Naive B cell (primary cell): ENCODE data around the gene ASIC5. TPM values are rescaled to one million over a fixed set of nuclear protein-coding genes. Genes with fewer than 3 reads are reported as not detected.
"Not testable (repeated sequence)": the region's sequence is repeated elsewhere in the genome, so short reads cannot be mapped to it uniquely, and the experiment has no call there.

Source experiments
- ATAC-seq, 2 donors: fragments of 150-1000 bp; cut with Tn5 transposase; 2 replicates each; pipeline ENCODE4 v1.10.0; 2021; ENCODE audit warnings: low read depth in 2 of 2, mild to moderate bottlenecking in 2 of 2, moderate library complexity in 2 of 2
- DNase-seq: peaks from one replicate; pipeline ENCODE4 v3.0.0; 2022
- H3K27ac Mint-ChIP-seq, 6 donors: one replicate each; pipeline ENCODE4 v1.8.0; 2020 to 2022; ENCODE audit warnings: mild to moderate bottlenecking in 6 of 6, mixed read lengths in 6 of 6, moderate library complexity in 5 of 6, inconsistent platforms in 2 of 6
- H3K27me3 Mint-ChIP-seq, 3 donors: one replicate each; pipeline ENCODE4 v1.8.0; 2021 to 2022; ENCODE audit warnings: mixed read lengths in 3 of 3, mild to moderate bottlenecking in 1 of 3
- H3K36me3 Mint-ChIP-seq, 2 donors: one replicate each; pipeline ENCODE4 v1.8.0; 2020 to 2022; ENCODE audit warnings: mixed read lengths in 2 of 2, inconsistent platforms in 1 of 2, mild to moderate bottlenecking in 1 of 2
- H3K4me1 Mint-ChIP-seq, 3 donors: one replicate each; pipeline ENCODE4 v1.8.0; 2020 to 2022; ENCODE audit warnings: mixed read lengths in 3 of 3, inconsistent platforms in 1 of 3, mild to moderate bottlenecking in 1 of 3, moderate library complexity in 1 of 3
- H3K4me3 Mint-ChIP-seq, 8 donors: one replicate each; pipeline ENCODE4 v1.8.0; 2020 to 2022; ENCODE audit warnings: mild to moderate bottlenecking in 8 of 8, mixed read lengths in 8 of 8, moderate library complexity in 8 of 8, inconsistent platforms in 2 of 8
- H3K9me3 Mint-ChIP-seq, 7 donors: one replicate each; pipeline ENCODE4 v1.8.0; 2020 to 2022; ENCODE audit warnings: mixed read lengths in 7 of 7, mild to moderate bottlenecking in 5 of 7, inconsistent platforms in 2 of 7, moderate library complexity in 1 of 7
- polyA plus RNA-seq, 6 donors: library from polyadenylated mRNA; unstranded; fragments of 300-500 nt; fragmentation: Illumina TruSeq; gene quantifications; one replicate each; pipeline ENCODE4 v1.2.3, GENCODE V29; 2021; ENCODE audit warnings: low read depth in 6 of 6

Gene ASIC5
- polyA plus RNA-seq, 6 donors from 2014 or later: not detected

GRCh38 chr4:155898371-155898770, 32.3 kb upstream of the ASIC5 start:
- not testable (repeated sequence) for H3K27me3 Mint-ChIP-seq, H3K4me3 Mint-ChIP-seq, H3K36me3 Mint-ChIP-seq, ATAC-seq, DNase-seq, H3K4me1 Mint-ChIP-seq, H3K27ac Mint-ChIP-seq
- H3K9me3 Mint-ChIP-seq: peaks cover 5 to 19% (median 13%) of the 10 kb centered on the region in 7 donors

- peaks cover 14 to 24% (median 15%) of the 10 kb centered on the region in 3 donors for H3K27me3 Mint-ChIP-seq
- no peak for ATAC-seq
- no peaks in the 10 kb centered on the region for H3K4me1 Mint-ChIP-seq
- H3K36me3 Mint-ChIP-seq: no peaks in the 10 kb centered on the region
- no peak overlapping the region for H3K27ac Mint-ChIP-seq
- DNase-seq: no peak
- H3K9me3 Mint-ChIP-seq: peaks cover 5 to 16% (median 10%) of the 10 kb centered on the region in 7 donors
- H3K4me3 Mint-ChIP-seq: no peak overlapping the region
These were observed 25.0 kb upstream of the ASIC5 start for GRCh38 chr4:155891058-155891457.

GRCh38 chr4:155889946-155890345, 23.9 kb upstream of the ASIC5 start:
- Mint-ChIP-seq H3K9me3 (peaks cover 4 to 15% (median 5%) of the 10 kb centered on the region in 7 donors), H3K4me1 (no peaks in the 10 kb centered on the region), H3K4me3 (no peak overlapping the region), H3K27me3 (peaks cover 14 to 24% (median 15%) of the 10 kb centered on the region in 3 donors), H3K36me3 (no peaks in the 10 kb centered on the region), H3K27ac (no peak overlapping the region)
- ATAC-seq (no peak), DNase-seq (no peak)

- no peak overlapping the region for H3K4me3 Mint-ChIP-seq
- DNase-seq (no peak), ATAC-seq (no peak)
- peaks cover 4 to 15% (median 5%) of the 10 kb centered on the region in 7 donors for H3K9me3 Mint-ChIP-seq
- H3K4me1 Mint-ChIP-seq: no peaks in the 10 kb centered on the region
- H3K27me3 Mint-ChIP-seq: peaks cover 14 to 24% (median 15%) of the 10 kb centered on the region in 3 donors
- H3K36me3 Mint-ChIP-seq: no peaks in the 10 kb centered on the region
- no peak overlapping the region for H3K27ac Mint-ChIP-seq
These were observed 23.1 kb upstream of the ASIC5 start for GRCh38 chr4:155889031-155889793.

- Mint-ChIP-seq H3K27ac (no peak overlapping the region), H3K36me3 (no peaks in the 10 kb centered on the region), H3K27me3 (peaks cover 15 to 24% (median 18%) of the 10 kb centered on the region in 3 donors), H3K4me1 (no peaks in the 10 kb centered on the region), H3K9me3 (peaks cover 4 to 15% (median 5%) of the 10 kb centered on the region in 7 donors), H3K4me3 (no peak overlapping the region)
- DNase-seq (no peak), ATAC-seq (no peak)
These were observed 21.9 kb upstream of the ASIC5 start for GRCh38 chr4:155887847-155888570.

- no peak for DNase-seq
- Mint-ChIP-seq H3K27ac (no peak overlapping the region), H3K4me1 (no peaks in the 10 kb centered on the region), H3K27me3 (peaks cover 8 to 20% (median 17%) of the 10 kb centered on the region in 3 donors), H3K4me3 (no peak overlapping the region), H3K36me3 (no peaks in the 10 kb centered on the region), H3K9me3 (peaks cover 0 to 9% (median 8%) of the 10 kb centered on the region in 7 donors)
- ATAC-seq: no peak
These were observed 21.0 kb upstream of the ASIC5 start for GRCh38 chr4:155887045-155887444.

- H3K36me3 Mint-ChIP-seq: no peaks in the 10 kb centered on the region
These were observed 19.6 kb upstream of the ASIC5 start for GRCh38 chr4:155885666-155886065.

GRCh38 chr4:155883895-155884294, 17.8 kb upstream of the ASIC5 start:
- no peaks in the 10 kb centered on the region for H3K4me1 Mint-ChIP-seq
- no peak overlapping the region for H3K4me3 Mint-ChIP-seq
- H3K9me3 Mint-ChIP-seq: peaks cover 0 to 6% (median 0%) of the 10 kb centered on the region in 7 donors
- ATAC-seq (no peak), DNase-seq (no peak)
- no peaks in the 10 kb centered on the region for H3K36me3 Mint-ChIP-seq
- H3K27ac Mint-ChIP-seq: no peak overlapping the region
- peaks cover 0 to 4% (median 0%) of the 10 kb centered on the region in 3 donors for H3K27me3 Mint-ChIP-seq

More at GRCh38 chr4:155885666-155886065, 19.6 kb upstream of the ASIC5 start:
- ATAC-seq: no peak
- no peak for DNase-seq
- no peak overlapping the region for H3K4me3 Mint-ChIP-seq
- H3K27ac Mint-ChIP-seq: no peak overlapping the region
- peaks cover 0 to 8% (median 6%) of the 10 kb centered on the region in 3 donors for H3K27me3 Mint-ChIP-seq
- H3K9me3 Mint-ChIP-seq: peaks cover 0 to 3% (median 2%) of the 10 kb centered on the region in 7 donors
- H3K4me1 Mint-ChIP-seq: no peaks in the 10 kb centered on the region

GRCh38 chr4:155881555-155881954, 15.5 kb upstream of the ASIC5 start:
- no peaks in the 10 kb centered on the region for H3K4me1 Mint-ChIP-seq
- no peaks in the 10 kb centered on the region for H3K36me3 Mint-ChIP-seq
- H3K9me3 Mint-ChIP-seq: peaks cover 0 to 10% (median 5%) of the 10 kb centered on the region in 7 donors

GRCh38 chr4:155879767-155880166, 13.7 kb upstream of the ASIC5 start:
- no peak for ATAC-seq
- Mint-ChIP-seq H3K4me1 (no peaks in the 10 kb centered on the region), H3K4me3 (no peak overlapping the region), H3K27ac (no peak overlapping the region), H3K27me3 (peaks cover 0 to 4% (median 0%) of the 10 kb centered on the region in 3 donors), H3K9me3 (peaks cover 0 to 16% (median 10%) of the 10 kb centered on the region in 7 donors), H3K36me3 (no peaks in the 10 kb centered on the region)
- no peak for DNase-seq

More at GRCh38 chr4:155881555-155881954, 15.5 kb upstream of the ASIC5 start:
- H3K27me3 Mint-ChIP-seq: peaks cover 0 to 4% (median 0%) of the 10 kb centered on the region in 3 donors
- DNase-seq (no peak), ATAC-seq (no peak)
- no peak overlapping the region for H3K4me3 Mint-ChIP-seq
- H3K27ac Mint-ChIP-seq: no peak overlapping the region

- Mint-ChIP-seq H3K4me1 (no peaks in the 10 kb centered on the region), H3K4me3 (peak overlapping the region in 1 of 8 donors; percentile 58), H3K27me3 (no peaks in the 10 kb centered on the region), H3K27ac (no peak overlapping the region), H3K9me3 (peaks cover 0 to 25% (median 10%) of the 10 kb centered on the region in 7 donors), H3K36me3 (no peaks in the 10 kb centered on the region)
- ATAC-seq (no peak), DNase-seq (no peak)
These were observed 12.5 kb upstream of the ASIC5 start for GRCh38 chr4:155878611-155879010.

GRCh38 chr4:155877971-155878370, 11.9 kb upstream of the ASIC5 start:
- Mint-ChIP-seq H3K4me1 (no peaks in the 10 kb centered on the region), H3K27ac (no peak overlapping the region), H3K4me3 (no peak overlapping the region), H3K36me3 (no peaks in the 10 kb centered on the region), H3K27me3 (no peaks in the 10 kb centered on the region), H3K9me3 (peaks cover 0 to 25% (median 10%) of the 10 kb centered on the region in 7 donors)
- DNase-seq (no peak), ATAC-seq (no peak)

GRCh38 chr4:155875878-155876277, 9.8 kb upstream of the ASIC5 start:
- Mint-ChIP-seq H3K4me3 (no peak overlapping the region), H3K27me3 (no peaks in the 10 kb centered on the region), H3K36me3 (no peaks in the 10 kb centered on the region), H3K4me1 (no peaks in the 10 kb centered on the region), H3K9me3 (peaks cover 0 to 25% (median 10%) of the 10 kb centered on the region in 7 donors), H3K27ac (no peak overlapping the region)
- DNase-seq (no peak), ATAC-seq (no peak)

- Mint-ChIP-seq H3K36me3 (no peaks in the 10 kb centered on the region), H3K27ac (no peak overlapping the region), H3K4me1 (no peaks in the 10 kb centered on the region), H3K4me3 (no peak overlapping the region), H3K27me3 (peaks cover 8 to 12% (median 9%) of the 10 kb centered on the region in 3 donors), H3K9me3 (no peaks in the 10 kb centered on the region)
- DNase-seq (no peak), ATAC-seq (no peak)
These were observed 10.2 kb downstream of the ASIC5 start for GRCh38 chr4:155855897-155856296.
